Aorta (tissue), 5 donors: ENCODE data around the gene ANKRD28. TPM values are rescaled to one million over a fixed set of nuclear protein-coding genes. Genes with fewer than 3 reads are reported as not detected.

Source experiments
- ATAC-seq: fragments of 200-7000 bp; cut with Tn5 transposase; one replicate; pipeline ENCODE4 v1.9.1; 2022; ENCODE audit warnings: moderate library complexity; ENCODE audit not compliant: low FRiP score
- DNase-seq, 2 donors: peaks; one replicate each; pipeline ENCODE4 v3.0.0-alpha.2; 2020
- H3K27ac ChIP-seq, 2 donors: one replicate each; pipeline ENCODE4 v1.5.1; 2013; ENCODE audit warnings: low read length in 2 of 2, mild to moderate bottlenecking in 2 of 2, moderate library complexity in 2 of 2, control low read depth in 1 of 2, inconsistent platforms in 1 of 2, low read depth in 1 of 2
- H3K27me3 ChIP-seq, 2 donors: one replicate each; pipeline ENCODE4 v1.6.1; 2013; ENCODE audit warnings: control low read depth in 1 of 2, low read length in 1 of 2, mild to moderate bottlenecking in 1 of 2, moderate library complexity in 1 of 2; ENCODE audit not compliant: insufficient read depth in 2 of 2, control insufficient read depth in 1 of 2
- H3K36me3 ChIP-seq, 2 donors: one replicate each; pipeline ENCODE4 v1.6.1; 2013; ENCODE audit warnings: control low read depth in 1 of 2, low read length in 1 of 2, mild to moderate bottlenecking in 1 of 2; ENCODE audit not compliant: insufficient read depth in 2 of 2, control insufficient read depth in 1 of 2
- H3K4me1 ChIP-seq, 2 donors: one replicate each; pipeline ENCODE4 v1.6.1; 2013; ENCODE audit warnings: low read length in 2 of 2, control low read depth in 1 of 2, mild to moderate bottlenecking in 1 of 2, moderate library complexity in 1 of 2; ENCODE audit not compliant: insufficient read depth in 2 of 2, control insufficient read depth in 1 of 2
- H3K4me3 ChIP-seq, 2 donors: one replicate each; pipeline ENCODE4 v1.5.1; 2013; ENCODE audit warnings: low read length in 2 of 2, control low read depth in 1 of 2, mild to moderate bottlenecking in 1 of 2
- H3K9me3 ChIP-seq: one replicate; pipeline ENCODE4 v1.6.1; 2013; ENCODE audit warnings: mild to moderate bottlenecking, low read length; ENCODE audit not compliant: control insufficient read depth
- WGBS, 2 donors: extraction: QIAGEN DNeasy Blood & Tissue Kit; methylation state at CpG; one replicate each; pipeline ENCODE4 v1.1.7; 2013; 5-methylcytosine and 5-hydroxymethylcytosine counted together
- intact Hi-C, 2 donors: fragments of 100-400 bp; cut with DNase I; formaldehyde crosslinking; loops; one replicate each; pipeline versions ENCODE4 v1.14.2 to v1.15.0; 2022
- polyA plus RNA-seq, 2 donors: library from polyadenylated mRNA; stranded (reverse); fragments of 200-250 nt; gene quantifications; one replicate each; pipeline ENCODE4 v1.2.3, GENCODE V29; 2013
- total RNA-seq, 2 donors: library from RNA; stranded (reverse); fragmentation: NEBNext Ultra II Directional; extraction: Animal tissue kit (Norgen Biotek cat#: 25700); gene quantifications; one replicate each; pipeline ENCODE4 v1.2.1, GENCODE V29; 2021
- donor health status: healthy with polysubstance abuse.
- donor health status: Bipolar disorder and iron deficiency.
- donor health status: DM: no; HTN: no; CAD: no.
- donor health status: DM: no; HTN: no; CAD: no.
- donor health status: DM: yes; HTN: yes; CAD: no.

ANKRD28 gene
- total and polyA plus RNA-seq, 4 donors, result 5.6 to 61.3 (median 35.2) TPM

GRCh38 chr3:15645740-15646501, 151.9 kb downstream of the ANKRD28 start:
- no peaks in the 10 kb centered on the region for H3K9me3 ChIP-seq
- no peaks in the 10 kb centered on the region for H3K27me3 ChIP-seq
- DNase-seq, result peak; percentile 73 to 91
- 15 to 26% methylated on average over 18 of the region's 18 CpGs for WGBS, 2 donors
- H3K4me1 ChIP-seq, result no peaks in the 10 kb centered on the region
- H3K4me3 ChIP-seq, result no peak overlapping the region
- no peaks in the 10 kb centered on the region for H3K36me3 ChIP-seq
- intact Hi-C loops, result loop anchor here in 1 of 2 donors (5.0 kb wide), 1 partner anchor 161 kb away; no protein-coding TSS in a partner anchor
- H3K27ac ChIP-seq, result peak overlapping the region; percentile 7 to 58
- peak; percentile 43 for ATAC-seq

GRCh38 chr3:15645246-15645645, 152.5 kb downstream of the ANKRD28 start:
- no peaks in the 10 kb centered on the region for H3K36me3 ChIP-seq
- H3K9me3 ChIP-seq, result no peaks in the 10 kb centered on the region
- no peak overlapping the region for H3K4me3 ChIP-seq
- no peak overlapping the region for H3K27ac ChIP-seq
- 97% methylated on average over 6 of the region's 6 CpGs for WGBS, 2 donors
- ATAC-seq (no peak), DNase-seq (no peak)
- no peaks in the 10 kb centered on the region for H3K27me3 ChIP-seq
- no peaks in the 10 kb centered on the region for H3K4me1 ChIP-seq
- intact Hi-C loops, result loop anchor here in 1 of 2 donors (5.0 kb wide), 1 partner anchor 162 kb away; no protein-coding TSS in a partner anchor

- 97 to 99% methylated on average over 1 of the region's 1 CpG for WGBS, 2 donors
- Histone ChIP-seq H3K27ac (no peak overlapping the region), H3K4me3 (no peak overlapping the region), H3K9me3 (no peaks in the 10 kb centered on the region), H3K36me3 (no peaks in the 10 kb centered on the region), H3K4me1 (peaks cover 0 to 5% of the 10 kb centered on the region in 2 donors), H3K27me3 (no peaks in the 10 kb centered on the region)
- ATAC-seq (no peak), DNase-seq (no peak)
- intact Hi-C loops, result loop anchor here in 1 of 2 donors (10.0 kb wide), 1 partner anchor 536 kb away; the partner anchor contains the start of gene GALNT15
These were observed 158.9 kb downstream of the ANKRD28 start for GRCh38 chr3:15638891-15639262.

- Histone ChIP-seq H3K27ac (no peak overlapping the region), H3K4me1 (peaks cover 0 to 5% of the 10 kb centered on the region in 2 donors), H3K4me3 (no peak overlapping the region), H3K27me3 (no peaks in the 10 kb centered on the region), H3K36me3 (no peaks in the 10 kb centered on the region), H3K9me3 (no peaks in the 10 kb centered on the region)
- DNase-seq, result no peak
- WGBS, 2 donors, result 85 to 87% methylated on average over 6 of the region's 6 CpGs
- no peak for ATAC-seq
- intact Hi-C loops, result loop anchor here in 1 of 2 donors (10.0 kb wide), 1 partner anchor 536 kb away; the partner anchor contains the start of gene GALNT15
These were observed 159.4 kb downstream of the ANKRD28 start for GRCh38 chr3:15638193-15638890.

- no peak overlapping the region for H3K27ac ChIP-seq
- WGBS, 2 donors, result 84 to 85% methylated on average over 7 of the region's 7 CpGs
- intact Hi-C loops, result loop anchor here in 1 of 2 donors (10.0 kb wide), 1 partner anchor 537 kb away; the partner anchor contains the start of gene GALNT15
- DNase-seq, result no peak
- H3K4me1 ChIP-seq, result peaks cover 0 to 5% of the 10 kb centered on the region in 2 donors
- H3K9me3 ChIP-seq, result no peaks in the 10 kb centered on the region
- no peaks in the 10 kb centered on the region for H3K27me3 ChIP-seq
- ATAC-seq, result no peak
- H3K36me3 ChIP-seq, result no peaks in the 10 kb centered on the region
- H3K4me3 ChIP-seq, result no peak overlapping the region
These were observed 160.4 kb downstream of the ANKRD28 start for GRCh38 chr3:15637131-15637951.

- no peak for ATAC-seq
- Histone ChIP-seq H3K9me3 (no peaks in the 10 kb centered on the region), H3K4me3 (no peak overlapping the region), H3K4me1 (peaks cover 0 to 5% of the 10 kb centered on the region in 2 donors), H3K27ac (no peak overlapping the region), H3K27me3 (no peaks in the 10 kb centered on the region), H3K36me3 (no peaks in the 10 kb centered on the region)
- DNase-seq, result no peak
- WGBS, 2 donors, result 92 to 95% methylated on average over 14 of the region's 14 CpGs
- intact Hi-C loops, result loop anchor here in 1 of 2 donors (10.0 kb wide), 1 partner anchor 539 kb away; the partner anchor contains the start of gene GALNT15
These were observed 161.6 kb downstream of the ANKRD28 start for GRCh38 chr3:15636028-15636709.

- 20 to 27% methylated on average over 13 of the region's 13 CpGs for WGBS, 2 donors
- H3K9me3 ChIP-seq, result no peaks in the 10 kb centered on the region
- no peaks in the 10 kb centered on the region for H3K36me3 ChIP-seq
- H3K4me1 ChIP-seq, result peaks cover 0 to 5% of the 10 kb centered on the region in 2 donors
- H3K27me3 ChIP-seq, result no peaks in the 10 kb centered on the region
- intact Hi-C loops, result loop anchor here in 1 of 2 donors (10.0 kb wide), 1 partner anchor 540 kb away; the partner anchor contains the start of gene GALNT15
- H3K4me3 ChIP-seq, result no peak overlapping the region
- peak; percentile 49 for ATAC-seq
- H3K27ac ChIP-seq, result peak overlapping the region in 1 of 2 donors; percentile 77
- peak in 1 of 2 donors; percentile 57 for DNase-seq
These were observed 162.6 kb downstream of the ANKRD28 start for GRCh38 chr3:15635121-15635661.
